NCI-H1694 (cell line): ENCODE results near the gene INPP5D.

Source experiments
- DNase-seq: peaks from one replicate; lab custom pipeline; 2025; lab: John Stamatoyannopoulos, UW

The INPP5D gene

DNA sequence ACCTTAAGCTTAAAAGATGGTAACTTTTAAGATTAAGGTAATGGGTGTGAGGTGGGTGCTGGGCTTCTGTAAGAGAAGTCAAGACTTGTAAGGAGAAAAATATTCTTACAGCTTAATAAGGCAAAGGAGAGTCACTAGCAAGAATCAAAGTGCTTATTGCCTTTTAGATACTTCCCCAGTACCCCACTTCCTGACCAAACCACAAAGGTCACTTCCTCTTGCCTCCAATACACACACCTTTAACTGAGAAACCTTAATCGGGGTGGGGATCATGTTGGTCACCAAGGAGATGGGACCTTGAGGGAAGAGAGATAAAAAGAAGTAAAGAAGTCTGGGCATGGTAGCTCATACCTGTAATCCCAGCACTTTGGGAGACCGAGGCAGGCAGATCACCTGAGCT lies 180.8 kb downstream of the INPP5D start:
- no peak for DNase-seq

DNA sequence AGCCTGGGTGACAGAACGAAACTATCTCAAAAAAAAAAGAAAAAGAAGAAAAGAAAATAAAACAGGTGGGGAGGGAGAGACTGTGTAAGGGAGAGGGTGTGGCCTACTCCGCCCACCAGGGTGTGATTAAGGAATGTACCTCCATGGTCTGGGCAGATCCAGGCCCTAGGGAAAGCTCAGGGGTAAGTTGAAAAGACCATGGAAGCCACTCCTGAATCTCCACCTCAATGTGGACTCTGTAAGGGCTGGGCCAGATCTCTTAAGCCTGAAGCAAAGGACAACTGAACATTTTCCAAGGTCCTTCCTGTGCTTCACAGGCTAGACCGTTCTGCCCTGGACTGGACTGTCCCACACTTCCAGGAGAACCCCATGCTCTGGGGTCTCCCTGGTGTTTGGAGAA lies 181.7 kb downstream of the INPP5D start:
- no peak for DNase-seq

DNA sequence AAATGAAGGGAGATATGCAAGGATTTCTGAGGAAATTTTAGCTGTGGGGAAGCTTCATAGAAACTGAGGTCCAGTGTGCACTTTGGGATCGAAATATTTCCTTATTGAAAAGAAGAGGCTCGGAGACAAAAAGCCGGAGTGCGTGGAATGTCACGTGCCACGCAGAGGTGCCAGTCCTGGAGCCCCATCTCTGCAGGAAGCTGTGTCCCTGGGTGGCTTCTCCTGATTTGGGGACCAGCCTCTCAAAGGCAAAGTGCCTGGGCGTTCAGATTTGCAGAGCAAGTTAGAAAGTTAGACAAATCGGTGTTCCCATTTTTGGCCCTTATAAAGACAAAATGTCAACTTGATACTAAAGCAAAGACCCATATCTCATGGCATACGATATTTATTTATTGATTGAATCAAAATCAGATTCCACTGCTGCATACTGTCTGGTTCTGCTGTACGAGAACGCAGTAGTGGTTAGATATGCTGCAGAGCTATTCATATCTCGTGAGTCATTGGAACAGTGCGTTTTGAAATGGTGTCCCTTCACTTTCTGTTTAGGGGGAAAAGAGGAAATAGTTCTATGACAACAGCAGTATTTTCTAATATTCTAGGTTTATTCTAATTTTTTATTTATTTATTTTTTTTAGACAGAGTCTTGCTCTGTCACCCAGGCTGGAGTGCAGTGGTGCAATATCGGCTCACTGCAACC lies 182.2 kb downstream of the INPP5D start:
- DNase-seq, result no peak

DNA sequence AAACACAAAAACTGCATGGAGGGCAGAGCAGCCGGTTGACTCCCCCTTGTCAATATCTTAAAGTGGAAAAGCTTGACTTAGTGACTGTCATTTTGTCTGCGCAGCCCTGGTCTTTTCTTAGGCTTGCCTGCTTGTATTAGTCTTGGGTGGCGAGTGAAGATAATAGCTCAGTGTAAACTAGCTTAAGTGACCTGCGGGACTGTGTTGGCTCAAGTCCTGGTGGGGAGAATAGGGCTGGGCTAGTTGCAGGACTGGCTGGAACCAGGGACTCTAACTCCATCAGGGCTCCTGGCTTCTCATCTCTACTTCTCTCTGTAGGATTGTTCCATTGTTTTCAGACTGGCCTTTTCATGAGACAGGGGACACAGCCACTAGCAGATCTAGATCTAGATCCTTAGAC lies 183.2 kb downstream of the INPP5D start:
- no peak for DNase-seq

DNA sequence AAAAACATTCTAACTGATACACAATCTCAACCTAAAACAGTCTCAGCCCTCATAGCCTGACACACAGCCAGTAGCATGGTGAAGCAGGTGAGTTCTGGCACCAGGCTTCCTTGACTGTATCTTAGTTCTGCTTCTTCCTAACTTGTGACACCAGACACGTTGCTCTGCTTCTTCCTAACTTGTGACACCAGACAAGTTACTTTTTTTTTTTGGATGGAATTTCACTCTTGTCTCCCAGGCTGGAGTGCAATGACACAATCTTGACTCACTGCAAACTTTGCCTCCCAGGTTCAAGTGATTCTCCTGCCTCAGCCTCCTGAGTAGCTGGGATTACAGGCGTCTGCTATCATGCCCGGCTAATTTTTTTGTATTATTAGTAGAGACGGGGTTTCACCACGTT lies 184.7 kb downstream of the INPP5D start:
- no peak for DNase-seq

DNA sequence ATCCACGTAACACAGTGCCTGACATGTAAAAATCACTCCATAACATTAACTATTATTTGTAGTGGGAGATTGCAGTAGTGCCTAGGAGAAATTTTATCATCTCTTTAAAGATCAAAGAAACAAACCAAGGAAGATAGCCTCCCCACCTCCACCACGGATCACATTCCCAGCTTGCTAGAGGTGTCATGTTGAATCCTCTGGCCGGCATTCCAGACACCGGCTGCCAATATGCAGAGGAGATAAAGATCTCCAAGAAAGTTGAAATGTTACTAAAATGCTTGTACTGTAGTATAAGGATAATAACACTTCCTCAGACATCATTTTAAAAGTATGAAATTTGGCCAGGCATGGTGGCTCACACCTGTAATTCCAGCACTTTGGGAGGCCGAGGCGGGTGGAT lies 185.3 kb downstream of the INPP5D start:
- no peak for DNase-seq

DNA sequence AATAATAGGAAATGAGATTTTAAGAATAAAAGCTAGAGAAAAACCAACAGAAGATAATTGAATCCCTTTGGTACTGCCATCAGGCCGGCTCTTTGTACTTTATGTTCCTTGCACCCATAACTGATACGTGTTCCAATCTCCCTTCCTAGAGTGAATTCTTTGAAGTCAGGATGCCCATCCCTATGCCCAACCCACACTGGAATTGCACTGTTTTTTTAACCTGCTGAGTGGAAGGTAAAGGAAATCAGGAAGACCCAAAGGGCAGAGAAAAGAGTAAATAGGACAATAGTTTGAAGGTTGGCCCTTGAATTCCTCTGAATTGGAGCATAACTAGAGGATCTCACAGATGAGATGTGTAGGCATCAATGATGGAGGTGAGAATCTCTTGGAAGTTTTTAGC lies 187.0 kb downstream of the INPP5D start:
- no peak for DNase-seq

DNA sequence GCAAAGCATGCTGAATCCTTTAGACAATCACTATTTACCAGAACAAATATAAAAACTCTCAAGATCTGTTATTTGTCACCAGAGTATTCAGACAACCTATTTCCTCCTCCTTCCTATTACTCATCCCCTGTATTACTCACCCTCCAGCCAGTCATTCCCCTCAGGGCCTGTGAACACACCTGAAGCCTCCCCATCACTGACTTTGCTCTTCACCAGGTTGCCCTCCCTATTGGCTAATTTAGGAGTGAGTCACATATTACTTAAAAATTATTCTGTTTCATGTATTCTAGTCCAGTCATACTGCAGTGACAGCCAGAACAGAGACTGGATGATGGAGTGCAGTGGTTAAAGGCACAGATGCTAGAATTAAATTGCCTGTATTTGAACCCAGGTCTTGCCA lies 187.6 kb downstream of the INPP5D start:
- no peak for DNase-seq

DNA sequence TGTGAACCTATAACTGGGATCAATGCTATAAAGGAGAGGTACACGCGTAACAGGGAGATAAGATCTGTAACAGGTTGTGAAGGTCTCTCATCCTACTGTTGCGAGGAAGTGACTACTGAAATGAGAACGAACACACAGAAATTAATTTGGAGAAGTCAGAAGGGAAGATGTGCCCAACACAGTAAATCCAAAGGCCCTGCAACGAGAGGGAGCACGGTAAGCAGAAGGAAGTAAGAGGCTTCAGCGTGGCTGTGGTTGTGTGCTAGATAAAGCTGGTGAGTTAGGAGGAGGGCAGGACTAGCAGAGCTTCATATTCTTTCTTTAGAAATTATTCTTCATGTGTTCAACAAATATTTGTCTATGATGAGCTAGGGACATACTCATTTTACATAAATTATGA lies 188.9 kb downstream of the INPP5D start:
- DNase-seq, result no peak

DNA sequence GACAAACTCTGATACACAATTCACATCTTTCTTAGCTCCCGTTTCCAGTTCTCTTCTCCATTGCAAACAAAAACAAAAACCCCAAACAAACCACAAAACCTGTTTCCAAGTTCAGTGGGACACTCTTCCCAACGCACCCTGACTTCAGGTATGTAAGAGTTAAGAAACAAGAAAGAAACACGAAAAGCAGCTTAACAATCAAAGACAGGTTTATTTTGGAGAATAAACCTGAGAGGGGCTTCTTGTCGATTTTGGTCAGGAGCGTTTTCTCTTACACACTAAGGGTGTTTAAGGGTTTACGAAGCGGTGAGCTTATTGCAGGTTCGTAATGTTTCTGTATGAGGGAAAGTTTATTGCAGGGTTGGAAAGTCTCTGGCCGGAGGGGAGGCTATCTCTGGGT lies 190.4 kb downstream of the INPP5D start:
- no peak for DNase-seq

DNA sequence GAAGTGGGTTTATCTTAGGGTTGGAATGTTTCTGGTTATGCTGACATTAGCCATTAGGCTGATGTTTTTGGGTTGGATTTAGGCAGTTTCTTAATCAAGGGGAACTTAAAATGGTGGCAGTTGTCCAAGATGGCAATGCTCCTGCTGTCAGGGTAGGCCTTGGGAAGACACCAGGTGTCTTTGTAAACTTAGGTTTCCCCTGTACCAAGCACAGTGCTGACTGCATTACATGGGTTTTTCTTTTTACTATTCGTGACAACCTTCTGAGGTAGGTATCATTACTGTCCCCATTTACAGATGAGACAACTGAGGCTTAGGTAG lies 190.8 kb downstream of the INPP5D start:
- no peak for DNase-seq

DNA sequence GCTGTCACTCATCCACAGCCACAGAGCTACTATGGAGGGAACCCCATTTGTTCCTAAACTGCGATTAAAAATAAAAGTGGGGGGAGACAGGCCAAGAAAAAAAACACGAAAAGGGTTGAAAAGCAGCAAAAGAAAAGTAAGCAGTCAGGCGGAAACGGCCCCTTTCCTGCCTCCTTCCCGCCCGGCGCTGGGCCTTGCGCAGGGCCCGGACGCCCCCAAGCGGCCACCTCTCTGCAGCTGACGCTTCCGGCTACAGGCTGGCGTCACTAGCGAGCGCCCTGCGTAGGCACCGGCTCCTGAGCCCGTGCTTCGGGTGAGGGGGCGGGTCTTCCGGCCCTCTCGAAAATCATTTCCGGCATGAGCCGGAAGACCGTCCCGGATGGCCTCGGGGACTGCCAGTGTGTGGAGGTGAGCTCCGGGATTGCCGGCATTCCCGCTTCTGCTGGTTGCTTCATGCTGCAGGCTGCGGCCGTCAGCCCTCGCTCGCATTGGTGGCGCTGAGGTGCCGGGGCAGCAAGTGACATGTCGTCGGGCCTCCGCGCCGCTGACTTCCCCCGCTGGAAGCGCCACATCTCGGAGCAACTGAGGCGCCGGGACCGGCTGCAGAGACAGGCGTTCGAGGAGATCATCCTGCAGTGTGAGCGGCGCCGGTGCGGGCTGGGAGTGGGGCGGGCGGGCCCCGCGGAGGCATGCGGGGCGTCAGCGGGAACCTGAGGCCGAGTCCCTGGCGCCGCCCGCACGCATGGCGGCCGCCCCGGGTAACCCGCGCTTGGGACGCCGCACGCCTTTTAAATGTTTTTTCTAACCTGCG lies 191.4 kb downstream of the INPP5D start, which contains the start of gene ATG16L1:
TSS of gene ATG16L1 (plus strand) at position 368 of the 811 bp plus-strand sequence. CDS start at position 523, 155 bp downstream.
- DNase-seq, result peak; percentile 92

DNA sequence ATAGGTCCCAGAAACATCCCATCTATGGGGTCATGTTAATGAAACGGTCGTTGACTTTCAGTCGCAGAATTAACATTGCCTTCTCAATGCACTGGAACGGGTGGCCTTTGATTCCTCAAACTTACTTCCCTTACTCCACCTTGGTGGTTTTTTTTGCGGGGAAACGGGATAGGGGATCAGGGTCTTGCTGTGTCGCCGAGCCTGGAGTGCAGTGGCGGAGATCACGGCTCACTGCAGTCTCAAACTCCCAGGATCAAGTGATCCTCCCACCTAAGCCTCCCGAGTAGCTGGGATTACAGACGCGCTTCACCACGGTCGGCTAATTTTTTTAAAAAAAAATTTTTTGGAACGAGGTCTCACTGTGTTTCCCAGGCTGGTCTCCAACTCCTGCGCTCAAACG lies 192.1 kb downstream of the INPP5D start:
- DNase-seq, result no peak

DNA sequence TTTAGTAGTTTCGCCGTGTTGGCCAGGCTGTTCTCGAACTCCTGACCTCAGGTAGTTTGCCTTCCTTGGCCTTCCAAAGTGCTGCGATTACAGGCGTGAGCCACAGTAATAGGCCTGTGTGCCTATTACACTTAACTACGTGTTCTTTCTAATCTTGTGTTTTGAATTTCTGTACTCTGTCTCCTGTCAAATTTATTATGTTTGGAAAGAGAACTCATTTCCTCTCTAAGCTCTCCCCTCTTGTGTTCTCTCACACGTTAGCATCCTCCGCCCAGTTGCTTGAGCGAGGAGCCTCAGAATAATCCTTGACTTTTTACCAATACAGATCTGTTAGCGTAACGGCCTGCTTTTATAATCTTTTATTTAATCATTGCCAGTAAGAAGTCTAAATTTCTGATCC lies 195.0 kb downstream of the INPP5D start:
- no peak for DNase-seq

DNA sequence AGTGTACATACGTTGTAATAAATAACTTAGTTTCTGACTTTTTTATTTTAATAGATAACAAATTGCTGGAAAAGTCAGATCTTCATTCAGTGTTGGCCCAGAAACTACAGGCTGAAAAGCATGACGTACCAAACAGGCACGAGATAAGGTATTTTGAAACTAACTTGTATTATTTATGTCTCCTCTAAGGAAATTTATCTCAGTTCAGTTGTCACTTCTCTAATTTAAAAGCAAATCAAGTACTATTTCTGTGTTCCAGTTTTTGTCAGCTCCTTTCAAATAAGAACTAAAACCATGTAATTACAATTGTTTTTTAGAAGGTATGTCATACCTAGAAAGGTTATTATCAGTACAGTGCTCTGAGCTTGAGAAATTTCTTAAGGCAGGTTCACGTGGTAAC lies 195.9 kb downstream of the INPP5D start:
- no peak for DNase-seq
